ENCODE results near the gene MIEN1. TPM values are rescaled to one million over a fixed set of nuclear protein-coding genes. Genes with fewer than 3 reads are reported as not detected.

The MIEN1 gene
- total and polyA plus RNA-seq, 2 donors (not counting 1 experiment from before 2014, with no cell fraction given) = 41.1 to 63.2 TPM

DNA sequence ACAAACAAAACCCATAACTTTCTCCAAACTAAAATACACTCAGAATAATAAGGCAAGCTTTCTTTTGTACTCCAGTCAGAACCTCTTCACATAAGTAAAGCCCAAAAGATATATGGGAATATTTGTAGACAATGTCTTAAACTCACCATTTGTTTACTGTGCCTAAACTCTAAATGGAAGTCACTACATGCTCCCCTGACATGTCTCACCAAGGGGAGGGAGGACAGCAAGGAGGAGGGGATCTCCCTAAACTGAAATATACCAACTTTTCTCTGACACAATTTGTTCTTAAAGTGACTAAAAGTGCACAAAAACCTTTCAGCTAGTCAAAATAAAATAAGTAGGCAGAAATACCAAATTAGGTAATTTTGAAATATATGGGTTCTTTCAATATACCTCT is 45.9 kb upstream of the MIEN1 start:
- peak overlapping the region; percentile 21 to 86 (median 51) for H3K4me3 ChIP-seq (ENCODE audit: control extremely low read depth in 1 of 5, extremely low read depth in 1 of 5, insufficient read depth in 1 of 5, low read depth in 2 of 5, low read length in 4 of 5)
- no peak overlapping the region for H2AFZ ChIP-seq (ENCODE audit: insufficient read depth, low read depth, low read length, poor library complexity, severe bottlenecking)
- peaks cover 0 to 52% of the 10 kb centered on the region in 2 experiments for H3K36me3 ChIP-seq (replicated peaks in 1 of 2; ENCODE audit: control extremely low read depth in 1 of 2, control insufficient read depth in 1 of 2, extremely low read depth in 1 of 2, insufficient read depth in 2 of 2, low read length in 1 of 2)
- H3K9me3 ChIP-seq (ENCODE audit: control extremely low read depth in 1 of 3, control insufficient read depth in 2 of 3, insufficient read depth in 1 of 3, low read length in 2 of 3) = no peaks in the 10 kb centered on the region
- H3K4me1 ChIP-seq (ENCODE audit: control insufficient read depth in 2 of 2, insufficient read depth in 2 of 2, low read length in 2 of 2) = peaks cover 80 to 91% of the 10 kb centered on the region in 2 donors
- no peak for DNase-seq
- H3K27ac Mint-ChIP-seq = peak overlapping the region; percentile 93
- no peaks in the 10 kb centered on the region for H4K20me1 ChIP-seq (ENCODE audit: control insufficient read depth, insufficient read depth, low read length, poor library complexity, severe bottlenecking)
- intact Hi-C loops (cut with micrococcal nuclease) = loop anchor here (5.0 kb wide), 1 partner anchor 206 kb away; the partner anchor contains the start of gene PSMD3
- H3K27me3 Mint-ChIP-seq = no peaks in the 10 kb centered on the region
- ATAC-seq (ENCODE audit: low read depth) = no peak
- H3K4me1 Mint-ChIP-seq = peaks cover 81% of the 10 kb centered on the region
- peak overlapping the region; percentile 77 for H3K4me2 ChIP-seq (replicated peaks; ENCODE audit: low read depth, low read length, poor library complexity, severe bottlenecking)
- H3K27me3 ChIP-seq (replicated peaks in 1 of 4; ENCODE audit: control extremely low read depth in 1 of 4, control insufficient read depth in 3 of 4, insufficient read depth in 4 of 4, low read length in 3 of 4) = no peaks in the 10 kb centered on the region
- TF ChIP-seq EZH2 (IDR thresholded peaks at IDR 0.05; ENCODE audit: borderline replicate concordance, insufficient read depth, low read depth, low read length, poor library complexity, severe bottlenecking) = no peak
- TF ChIP-seq, protein P1, sequence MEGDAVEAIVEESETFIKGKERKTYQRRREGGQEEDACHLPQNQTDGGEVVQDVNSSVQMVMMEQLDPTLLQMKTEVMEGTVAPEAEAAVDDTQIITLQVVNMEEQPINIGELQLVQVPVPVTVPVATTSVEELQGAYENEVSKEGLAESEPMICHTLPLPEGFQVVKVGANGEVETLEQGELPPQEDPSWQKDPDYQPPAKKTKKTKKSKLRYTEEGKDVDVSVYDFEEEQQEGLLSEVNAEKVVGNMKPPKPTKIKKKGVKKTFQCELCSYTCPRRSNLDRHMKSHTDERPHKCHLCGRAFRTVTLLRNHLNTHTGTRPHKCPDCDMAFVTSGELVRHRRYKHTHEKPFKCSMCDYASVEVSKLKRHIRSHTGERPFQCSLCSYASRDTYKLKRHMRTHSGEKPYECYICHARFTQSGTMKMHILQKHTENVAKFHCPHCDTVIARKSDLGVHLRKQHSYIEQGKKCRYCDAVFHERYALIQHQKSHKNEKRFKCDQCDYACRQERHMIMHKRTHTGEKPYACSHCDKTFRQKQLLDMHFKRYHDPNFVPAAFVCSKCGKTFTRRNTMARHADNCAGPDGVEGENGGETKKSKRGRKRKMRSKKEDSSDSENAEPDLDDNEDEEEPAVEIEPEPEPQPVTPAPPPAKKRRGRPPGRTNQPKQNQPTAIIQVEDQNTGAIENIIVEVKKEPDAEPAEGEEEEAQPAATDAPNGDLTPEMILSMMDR (IDR thresholded peaks at IDR 0.05) = no peak
- ChIA-PET CTCF (interaction anchor here (0.7 to 3.5 kb wide), 11 partner anchors 16 to 204 kb away, joined by 3 to 32 read pairs (median 6); partner anchors contain the start of genes IKZF3, MIEN1 and PSMD3), POLR2A (interaction anchor here (0.6 to 3.9 kb wide), 4 partner anchors 18 to 61 kb away, joined by 3 to 46 read pairs (median 10); no protein-coding TSS in a partner anchor)
- peak overlapping the region; percentile 89 for H3K4me3 Mint-ChIP-seq
- H3K9ac ChIP-seq (ENCODE audit: low read length) = peak overlapping the region; percentile 74
- H3K79me2 ChIP-seq (ENCODE audit: control insufficient read depth, insufficient read depth, low read length) = peaks cover 95% of the 10 kb centered on the region
- no peaks in the 10 kb centered on the region for H3K9me3 Mint-ChIP-seq (ENCODE audit: insufficient read depth)
- peak overlapping the region; percentile 63 to 86 for H3K27ac ChIP-seq (ENCODE audit: low read length in 2 of 2)

DNA sequence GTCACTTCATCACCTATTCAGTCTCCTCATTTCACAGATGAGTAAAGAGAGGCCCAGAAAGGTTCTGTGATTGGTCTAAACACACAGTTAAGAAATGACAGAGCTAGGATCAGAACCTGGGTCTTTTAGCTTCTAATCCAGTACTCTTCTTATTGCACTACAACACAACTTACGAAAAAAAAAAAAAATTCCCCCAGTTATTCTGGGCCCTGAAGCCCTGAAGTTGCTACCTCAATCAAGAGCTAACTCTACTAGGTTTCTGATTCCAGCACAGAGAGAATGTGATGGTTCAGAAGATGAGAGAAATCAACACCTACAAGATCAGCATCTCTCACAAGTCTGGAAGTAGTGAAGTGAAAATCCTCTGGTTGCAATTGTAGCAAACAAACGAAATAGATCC is 44.7 kb upstream of the MIEN1 start:
- peak overlapping the region; percentile 77 for H3K4me2 ChIP-seq (replicated peaks; ENCODE audit: low read depth, low read length, poor library complexity, severe bottlenecking)
- peak; percentile 39 for ATAC-seq (ENCODE audit: low read depth)
- H3K4me1 ChIP-seq (ENCODE audit: control insufficient read depth in 2 of 2, insufficient read depth in 2 of 2, low read length in 2 of 2) = peaks cover 82 to 91% of the 10 kb centered on the region in 2 donors
- H3K9ac ChIP-seq (ENCODE audit: low read length) = peak overlapping the region; percentile 74
- no peak for DNase-seq
- Mint-ChIP-seq H3K27me3 (no peaks in the 10 kb centered on the region), H3K27ac (peak overlapping the region; percentile 93), H3K4me3 (peak overlapping the region; percentile 77), H3K4me1 (peaks cover 86% of the 10 kb centered on the region), H3K9me3 (ENCODE audit: insufficient read depth) (no peaks in the 10 kb centered on the region)
- ChIA-PET CTCF (interaction anchor here (0.5 to 3.5 kb wide), 5 partner anchors 16 to 187 kb away, joined by 3 to 32 read pairs (median 5); no protein-coding TSS in a partner anchor), POLR2A (interaction anchor here (0.6 to 3.9 kb wide), 5 partner anchors 16 to 150 kb away, joined by 3 to 46 read pairs (median 4); no protein-coding TSS in a partner anchor)
- peaks cover 0 to 56% of the 10 kb centered on the region in 2 experiments for H3K36me3 ChIP-seq (replicated peaks in 1 of 2; ENCODE audit: control extremely low read depth in 1 of 2, control insufficient read depth in 1 of 2, extremely low read depth in 1 of 2, insufficient read depth in 2 of 2, low read length in 1 of 2)
- H3K79me2 ChIP-seq (ENCODE audit: control insufficient read depth, insufficient read depth, low read length) = peaks cover 95% of the 10 kb centered on the region
- no peaks in the 10 kb centered on the region for H3K9me3 ChIP-seq (ENCODE audit: control extremely low read depth in 1 of 3, control insufficient read depth in 2 of 3, insufficient read depth in 1 of 3, low read length in 2 of 3)
- no peaks in the 10 kb centered on the region for H3K27me3 ChIP-seq (replicated peaks in 1 of 4; ENCODE audit: control extremely low read depth in 1 of 4, control insufficient read depth in 3 of 4, insufficient read depth in 4 of 4, low read length in 3 of 4)
- H3K4me3 ChIP-seq (ENCODE audit: control extremely low read depth in 1 of 5, extremely low read depth in 1 of 5, insufficient read depth in 1 of 5, low read depth in 2 of 5, low read length in 4 of 5) = peak overlapping the region in 3 of 5 experiments; percentile 30 to 86 (median 43)
- intact Hi-C loops (cut with micrococcal nuclease) = loop anchor here (1.0 to 5.0 kb wide), 3 partner anchors 19 to 207 kb away; partner anchors contain the start of gene PSMD3
- TF ChIP-seq, protein P1 (IDR thresholded peaks at IDR 0.05) = no peak
- TF ChIP-seq EZH2 (IDR thresholded peaks at IDR 0.05; ENCODE audit: borderline replicate concordance, insufficient read depth, low read depth, low read length, poor library complexity, severe bottlenecking) = no peak
- no peak overlapping the region for H2AFZ ChIP-seq (ENCODE audit: insufficient read depth, low read depth, low read length, poor library complexity, severe bottlenecking)
- H3K27ac ChIP-seq (ENCODE audit: low read length in 2 of 2) = peak overlapping the region; percentile 74 to 86
- whole genome bisulfite sequencing (ENCODE audit: insufficient coverage) = no CpG with 5 or more reads among the region's 2 CpGs
- no peaks in the 10 kb centered on the region for H4K20me1 ChIP-seq (ENCODE audit: control insufficient read depth, insufficient read depth, low read length, poor library complexity, severe bottlenecking)
